AML-193 (cell line): ENCODE results near the gene GRB2.
"Not testable (repeated sequence)": the region's sequence is repeated elsewhere in the genome, so short reads cannot be mapped to it uniquely, and the experiment has no call there.

ENCODE experiments used
- DNase-seq, 2 experiments: peaks; one replicate each; lab custom pipeline; 2025; lab: John Stamatoyannopoulos, UW

Gene GRB2

GRCh38 chr17:75405365-75406221 lies at the start of gene GRB2:
GRB2 (minus strand) TSS chr17:75405678; CDS start chr17:75393628, 12,050 bp downstream.
- DNase-seq, result peak; percentile 98 to 99

- not testable (repeated sequence) for DNase-seq
Measured at GRCh38 chr17:75454672-75455071, 49.2 kb upstream of the GRB2 start.

DNA sequence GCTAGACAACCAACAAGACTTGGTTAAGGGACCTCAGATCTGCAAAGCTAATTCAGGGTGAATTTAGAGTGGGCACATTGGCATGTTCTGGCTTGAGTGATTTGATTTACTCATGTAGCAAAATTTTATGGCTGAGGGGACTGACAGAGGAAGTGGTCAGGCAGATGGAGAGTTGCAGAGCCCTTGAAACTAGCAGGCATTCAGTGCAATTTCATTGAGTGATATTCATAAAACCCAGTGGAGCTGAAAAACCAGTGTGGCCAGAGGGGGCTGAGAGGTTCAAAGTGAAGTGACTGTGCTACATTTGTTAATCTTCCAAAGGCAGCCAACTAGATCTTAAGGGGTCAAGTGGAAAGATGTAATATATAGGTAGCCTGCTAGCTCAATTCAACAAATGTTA lies 48.7 kb upstream of the GRB2 start:
- DNase-seq, result peak; percentile 44 to 48

DNA sequence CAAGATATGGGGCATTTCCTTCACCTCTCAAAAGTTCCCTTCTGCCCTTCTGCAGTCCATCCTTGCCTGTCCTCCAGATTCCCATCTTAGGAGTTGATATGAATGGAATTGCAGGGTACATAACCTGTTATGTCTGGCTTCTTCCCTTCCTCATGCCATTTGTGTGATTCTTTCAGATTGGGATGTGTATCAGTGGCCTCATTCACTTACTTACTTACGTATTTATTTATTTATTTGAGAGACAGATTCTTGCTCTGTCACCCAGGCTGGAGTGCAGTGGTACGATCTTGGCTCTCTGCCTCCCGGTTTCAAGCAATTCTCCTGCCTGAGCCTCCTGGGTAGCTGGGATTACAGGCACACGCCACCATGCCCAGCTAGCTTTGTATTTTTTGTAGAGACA lies 44.8 kb upstream of the GRB2 start:
- DNase-seq, result no peak

DNA sequence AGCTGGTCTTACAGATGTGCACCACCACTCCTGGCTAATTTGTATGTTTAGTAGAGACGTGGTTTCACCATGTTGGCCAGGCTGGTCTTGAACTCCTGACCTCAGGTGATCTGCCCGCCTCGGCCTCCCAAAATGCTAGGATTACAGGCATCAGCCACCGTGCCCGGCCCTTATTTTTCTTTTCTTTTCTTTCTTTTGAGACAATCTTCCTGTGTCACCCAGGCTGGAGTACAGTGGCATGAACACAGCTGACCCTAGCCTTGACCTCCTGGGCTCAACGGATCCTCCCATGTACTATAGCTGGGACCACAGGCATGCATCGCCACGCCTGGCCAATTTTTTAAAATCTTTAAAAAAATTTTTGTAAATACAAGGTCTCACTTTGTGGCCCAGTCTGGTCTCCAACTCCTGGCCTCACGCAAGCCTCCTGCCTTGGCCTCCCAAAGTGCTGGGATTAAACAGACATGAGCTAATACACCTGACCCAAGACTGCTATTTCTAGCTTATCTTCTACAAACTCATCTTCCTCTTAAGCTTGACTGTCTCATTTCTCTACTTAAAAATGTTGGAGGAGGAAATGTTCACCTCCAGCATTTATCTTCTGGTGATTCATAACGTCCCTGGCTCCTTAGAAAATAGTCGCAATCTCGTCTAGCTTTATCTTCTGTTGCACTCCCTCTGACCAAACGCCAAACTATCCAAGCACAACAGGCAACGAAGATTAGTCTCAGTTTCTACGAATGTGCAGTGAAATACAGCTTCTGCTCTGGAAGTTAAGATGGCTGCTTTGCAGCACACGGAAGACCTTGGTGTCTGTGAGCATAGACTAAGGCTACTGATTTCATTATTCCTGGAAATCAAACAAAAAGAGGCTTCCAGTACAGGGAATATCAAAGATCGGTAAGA lies 42.7 kb upstream of the GRB2 start:
- DNase-seq, result no peak

DNA sequence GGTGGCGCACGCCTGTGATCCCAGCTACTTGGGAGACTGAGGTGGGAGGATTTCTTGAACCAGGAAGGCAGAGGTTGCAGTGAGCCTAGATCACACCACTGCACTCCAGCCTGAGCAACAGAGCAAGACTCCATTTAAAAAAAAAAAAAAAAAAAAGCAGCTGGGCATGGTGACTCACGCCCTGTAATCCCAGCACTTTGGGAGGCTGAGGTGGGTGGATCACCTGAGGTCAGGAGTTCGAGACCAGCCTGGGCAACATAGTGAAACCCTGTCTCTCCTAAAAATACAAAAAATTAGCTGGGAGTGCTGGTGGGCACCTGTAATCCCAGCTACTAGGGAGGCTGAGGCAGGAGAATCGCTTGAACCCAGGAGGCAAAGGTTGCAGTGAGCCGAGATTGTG lies 40.4 kb upstream of the GRB2 start:
- not testable (repeated sequence) for DNase-seq

DNA sequence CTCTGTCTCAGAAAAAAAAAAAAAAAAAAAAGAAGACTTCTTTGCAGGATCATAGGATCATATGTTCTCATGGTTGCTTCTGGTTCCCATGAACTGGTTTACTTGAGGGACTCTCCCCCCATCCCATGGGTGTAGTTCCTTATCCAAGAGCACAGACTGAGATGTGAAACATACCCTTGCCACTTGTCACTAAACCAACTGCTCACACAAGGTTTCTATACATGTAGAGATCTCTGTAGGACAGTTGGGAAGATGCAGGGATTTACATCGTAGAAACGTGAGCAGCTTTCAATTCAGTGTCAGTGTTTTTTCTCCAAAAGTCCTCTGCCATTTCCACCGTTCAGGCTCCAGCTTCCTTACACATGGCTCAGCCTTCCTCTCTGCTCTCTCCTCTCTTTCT lies 39.8 kb upstream of the GRB2 start:
- no peak for DNase-seq

DNA sequence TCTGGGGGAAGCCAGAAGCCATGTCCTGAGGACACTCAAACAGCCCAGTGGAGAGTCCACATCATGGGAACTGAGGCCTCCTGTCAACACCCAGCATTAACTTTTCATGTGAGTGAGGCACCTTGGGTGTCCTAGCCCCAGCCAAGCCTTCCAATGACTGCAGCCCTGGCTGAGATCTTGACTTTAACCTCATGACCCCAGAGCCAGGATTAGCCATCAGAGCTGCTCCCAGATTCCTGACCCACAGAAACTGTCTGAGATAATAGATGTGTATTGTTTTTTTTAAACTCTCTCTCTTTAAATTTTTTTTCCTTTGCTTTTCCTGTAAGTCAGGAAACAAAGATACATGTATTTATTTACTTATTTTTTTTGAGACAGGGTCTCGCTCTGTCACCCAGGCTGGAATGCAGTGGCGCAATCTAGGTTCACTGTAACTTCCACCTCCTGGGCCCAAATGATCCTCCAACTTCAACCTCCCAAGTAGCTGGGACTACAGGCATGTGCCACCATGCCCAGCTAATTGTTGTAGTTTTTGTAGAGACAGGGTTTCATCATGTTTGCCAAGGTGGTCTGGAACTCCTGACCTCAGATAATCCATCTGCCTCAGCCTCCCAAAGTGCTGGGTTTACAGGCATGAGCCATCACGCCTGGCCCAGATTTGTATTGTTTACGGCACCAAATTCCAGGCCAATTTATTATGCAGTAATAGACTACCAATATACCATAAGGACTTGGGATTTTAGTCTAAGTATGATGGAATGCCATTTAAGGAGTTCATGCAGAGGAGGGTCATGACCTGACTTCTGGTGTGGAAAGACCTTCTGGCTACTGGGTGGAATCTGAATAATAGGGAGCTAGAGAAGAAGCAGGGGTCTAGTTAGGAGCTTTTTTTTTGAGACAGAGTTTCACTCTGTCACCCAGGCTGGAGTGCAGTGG lies 37.0 kb upstream of the GRB2 start:
- DNase-seq, result no peak

DNA sequence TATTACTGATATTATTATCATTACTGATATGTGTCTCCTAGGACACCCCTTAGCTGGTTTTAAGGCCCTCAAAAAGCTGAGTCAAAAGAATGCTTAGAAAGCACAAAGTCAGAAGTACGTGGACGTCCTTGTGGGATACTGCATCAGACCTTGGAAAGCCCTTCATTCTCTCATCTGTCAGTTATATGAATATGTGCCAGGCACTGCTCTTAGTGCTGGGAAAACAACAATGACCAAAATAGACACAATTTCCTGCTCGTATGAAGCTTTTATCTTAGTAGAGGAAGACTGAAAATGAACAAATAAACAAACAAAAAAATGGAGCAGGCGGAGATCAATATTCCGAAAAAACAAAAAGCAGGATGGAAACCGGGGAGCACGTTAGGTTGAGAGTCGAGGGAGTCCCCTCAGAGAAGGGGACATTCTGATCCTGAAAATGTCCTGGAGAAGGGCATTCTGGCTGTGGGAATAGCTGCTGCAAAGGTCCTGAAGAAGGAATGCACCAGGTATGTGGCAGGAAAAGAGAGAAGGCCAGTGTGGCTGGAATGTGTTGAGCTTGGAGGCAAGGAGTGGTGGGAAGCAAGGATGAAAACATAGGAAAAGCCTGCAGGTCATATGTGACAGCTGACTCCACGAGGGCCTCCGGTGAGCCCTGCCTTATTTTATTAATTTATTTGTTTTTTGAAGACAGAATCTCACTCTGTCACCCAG lies 35.4 kb upstream of the GRB2 start:
- DNase-seq, result no peak

- no peak for DNase-seq
Measured at GRCh38 chr17:75439287-75439686, 33.8 kb upstream of the GRB2 start.

DNA sequence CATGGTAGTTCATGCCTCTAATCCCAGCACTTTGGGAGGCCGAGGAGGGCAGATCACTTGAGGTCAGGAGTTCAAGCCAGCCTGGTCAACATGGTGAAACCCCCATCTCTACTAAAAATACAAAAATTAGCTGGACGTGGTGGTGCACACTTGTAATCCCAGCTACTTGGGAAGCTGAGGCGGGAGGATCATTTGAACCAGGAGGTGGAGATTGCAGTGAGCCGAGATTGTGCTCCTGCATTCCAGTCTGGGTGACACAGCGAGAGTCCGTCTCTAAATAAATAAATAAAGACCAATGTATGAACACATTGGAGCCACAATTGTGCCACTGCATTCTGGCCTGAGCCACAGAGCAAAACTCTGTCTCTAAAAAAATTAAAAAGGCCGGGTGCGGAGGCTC lies 31.9 kb upstream of the GRB2 start:
- not testable (repeated sequence) for DNase-seq

- not testable (repeated sequence) for DNase-seq
Measured at GRCh38 chr17:75434433-75434832, 29.0 kb upstream of the GRB2 start.

GRCh38 chr17:75433218-75433783 lies 27.8 kb upstream of the GRB2 start:
- DNase-seq, result no peak

GRCh38 chr17:75430159-75430974 lies 24.9 kb upstream of the GRB2 start:
- DNase-seq, result no peak

GRCh38 chr17:75428543-75429469 lies 23.3 kb upstream of the GRB2 start:
- DNase-seq, result no peak

GRCh38 chr17:75418531-75418930 lies 13.1 kb upstream of the GRB2 start:
- DNase-seq, result peak in 1 of 2 experiments; percentile 22

DNA sequence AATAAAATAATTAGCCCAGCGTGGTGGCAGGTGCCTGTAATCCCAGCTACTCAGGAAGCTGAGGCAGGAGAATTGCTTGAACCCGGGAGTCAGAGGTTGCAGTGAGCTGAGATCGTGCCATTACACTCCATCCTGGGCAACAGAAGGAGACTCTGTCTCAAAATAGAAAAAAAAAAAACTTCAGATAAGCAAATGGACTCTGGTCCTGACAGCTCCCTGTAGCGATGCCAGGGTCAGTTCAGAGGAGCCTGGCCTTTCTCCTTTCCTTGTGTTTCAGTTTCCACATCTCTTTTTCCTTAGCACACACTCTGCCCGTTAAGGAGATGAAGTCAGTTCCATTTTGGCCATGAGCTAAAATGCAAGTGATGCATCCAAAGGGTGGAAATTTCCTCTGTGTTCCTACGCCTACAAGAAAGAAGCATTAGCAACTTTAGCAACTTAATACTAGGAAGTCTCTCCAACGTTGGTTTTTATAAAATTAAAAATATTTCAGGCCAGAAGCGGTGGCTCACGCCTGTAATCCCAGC lies 11.6 kb upstream of the GRB2 start:
- DNase-seq, result no peak

- no peak for DNase-seq
Measured at GRCh38 chr17:75416006-75416405, 10.5 kb upstream of the GRB2 start.
